HepG2 (cell line): ENCODE results near the gene FLYWCH1. TPM values are rescaled to one million over a fixed set of nuclear protein-coding genes. Genes with fewer than 3 reads are reported as not detected.

ENCODE experiments used
- ASH2L ChIP-seq: fragments of 300-600, 200-600 bp; sonication (generic); IDR thresholded peaks from 2 replicates; pipeline ENCODE4 v1.7.0; 2017; ENCODE audit warnings: low read depth, mild to moderate bottlenecking, moderate library complexity, mixed read lengths, low read length; ENCODE audit not compliant: insufficient read length
- ATRX ChIP-seq: sonication (generic); formaldehyde crosslinking; IDR thresholded peaks from 2 replicates; pipeline ENCODE4 v1.4.0; 2020; ENCODE audit warnings: missing genetic modification reagents, borderline replicate concordance
- BCL6 ChIP-seq: IDR thresholded peaks from 2 replicates; pipeline ENCODE4 v1.6.1; 2016; ENCODE audit warnings: missing genetic modification reagents, missing compliant biosample characterization
- HDAC1 ChIP-seq: sonication (generic); formaldehyde crosslinking; IDR thresholded peaks from 2 replicates; pipeline ENCODE4 v1.5.1; 2020; ENCODE audit warnings: mild to moderate bottlenecking, missing genetic modification reagents
- HDAC6 ChIP-seq: fragments of 200-600 bp; sonication (generic); IDR thresholded peaks from 2 replicates; pipeline ENCODE4 v1.7.0; 2017; ENCODE audit warnings: mild to moderate bottlenecking, antibody characterized with exemption, low read length, low read depth
- JUND ChIP-seq: sonication (generic); formaldehyde crosslinking; IDR thresholded peaks from 2 replicates; pipeline ENCODE4 v1.8.0; 2022; ENCODE audit warnings: mild to moderate bottlenecking, missing genetic modification reagents
- MXI1 ChIP-seq: IDR thresholded peaks from 3 replicates; pipeline ENCODE4 v1.6.1; 2012; ENCODE audit warnings: low read depth, low read length, inconsistent platforms, borderline replicate concordance
- NCOA1 ChIP-seq: sonication (generic); formaldehyde crosslinking; IDR thresholded peaks from 2 replicates; pipeline ENCODE4 v1.9.0; 2021; ENCODE audit warnings: missing genetic modification reagents
- NCOA2 ChIP-seq: sonication (generic); formaldehyde crosslinking; IDR thresholded peaks from 2 replicates; pipeline ENCODE4 v1.8.0; 2022; ENCODE audit warnings: inconsistent platforms
- PATZ1 ChIP-seq: sonication (generic); formaldehyde crosslinking; IDR thresholded peaks from 2 replicates; pipeline ENCODE4 v1.4.0; 2020; ENCODE audit warnings: missing genetic modification reagents
- PHF20 ChIP-seq: sonication (generic); formaldehyde crosslinking; IDR thresholded peaks from 2 replicates; pipeline ENCODE4 v1.5.0; 2020; ENCODE audit warnings: mild to moderate bottlenecking, missing genetic modification reagents
- RFX5 ChIP-seq: IDR thresholded peaks from 2 replicates; pipeline ENCODE4 v1.6.1; 2011; ENCODE audit warnings: low read depth, low read length, improper control_type of control experiment
- RXRA ChIP-seq: sonication (generic); formaldehyde crosslinking; IDR thresholded peaks from 2 replicates; pipeline ENCODE4 v1.5.1; 2020; ENCODE audit warnings: missing genetic modification reagents
- TGIF2 ChIP-seq: IDR thresholded peaks from 2 replicates; pipeline ENCODE4 v1.6.1; 2016; ENCODE audit warnings: control low read depth, missing compliant biosample characterization
- THAP11 ChIP-seq: IDR thresholded peaks from 2 replicates; pipeline ENCODE4 v1.6.1; 2016; ENCODE audit warnings: missing biosample characterization, missing genetic modification reagents
- ZNF136 ChIP-seq: sonication (generic); formaldehyde crosslinking; IDR thresholded peaks from 2 replicates; pipeline ENCODE4 v1.8.1; 2022; ENCODE audit warnings: low read depth, mild to moderate bottlenecking, moderate library complexity, missing genetic modification reagents
- ZNF484 ChIP-seq: sonication (generic); formaldehyde crosslinking; IDR thresholded peaks from 2 replicates; pipeline ENCODE4 v1.5.1; 2020; ENCODE audit warnings: mild to moderate bottlenecking, low read depth, missing genetic modification reagents, borderline replicate concordance
- ZNF580 ChIP-seq: IDR thresholded peaks from 2 replicates; pipeline ENCODE4 v1.6.1; 2016; ENCODE audit warnings: low read depth, borderline replicate concordance
- ZNF639 ChIP-seq: conservative IDR thresholded peaks from 2 replicates; pipeline ENCODE4 v1.6.1; 2018; ENCODE audit warnings: missing genetic modification reagents
- ZNF687 ChIP-seq: sonication (generic); formaldehyde crosslinking; IDR thresholded peaks from 2 replicates; pipeline ENCODE4 v1.5.1; 2020; ENCODE audit warnings: mild to moderate bottlenecking, missing genetic modification reagents, moderate library complexity
- ZNF773 ChIP-seq: sonication (generic); formaldehyde crosslinking; IDR thresholded peaks from 2 replicates; pipeline ENCODE4 v1.4.0; 2020; ENCODE audit warnings: missing genetic modification reagents, borderline replicate concordance
- ZNF839 ChIP-seq: sonication (generic); formaldehyde crosslinking; IDR thresholded peaks from 2 replicates; pipeline ENCODE4 v1.4.0; 2020; ENCODE audit warnings: missing genetic modification reagents, mild to moderate bottlenecking, borderline replicate concordance
- polyA plus RNA-seq, 8 experiments: library from polyadenylated mRNA; depleted of rRNA in 3 of 8; stranded (reverse) in 7 of 8; unstranded in 1 of 8; fragments of >200 nt; fragmentation: Illumina TruSeq in 4 of 8; extraction: Trizol in 4 of 8; gene quantifications; 2 replicates each; pipeline versions ENCODE4 v1.2.1 to v1.2.3, GENCODE V29; 2011 to 2016; ENCODE audit warnings: low read depth in 4 of 8, missing spikeins in 1 of 8, mixed read lengths in 1 of 8; ENCODE audit not compliant: insufficient read depth in 1 of 8
- total RNA-seq, 5 experiments: library from RNA; depleted of rRNA; stranded (reverse); fragments of >200 nt; fragmentation: Illumina TruSeq; extraction: Trizol; gene quantifications; 2 replicates each; pipeline ENCODE4 v1.2.3, GENCODE V29; 2016; ENCODE audit warnings: low read depth in 1 of 5

FLYWCH1 gene
- total and polyA plus RNA-seq, 2 of the 13 experiments (the other 11 are each of a cell fraction or from before 2014, with no cell fraction given) = 7.3 to 12.4 TPM

- TF ChIP-seq ZNF687 (CRISPR knock-in tag) (peak; percentile 77), MXI1 (peak; percentile 72; the same call in 1 of the 3 replicates), ZNF773 (no peak), ZNF484 (CRISPR knock-in tag) (no peak), RXRA (CRISPR knock-in tag) (peak; percentile 35; the same call in 1 of the 2 replicates), RFX5 (peak; percentile 82; the same call in 1 of the 2 replicates), ZNF580 (CRISPR knock-in tag) (peak; percentile 35; the same call in 1 of the 2 replicates), NCOA2 (CRISPR knock-in tag) (peak; percentile 34; the same call in 1 of the 2 replicates), PHF20 (CRISPR knock-in tag) (no peak), BCL6 (CRISPR knock-in tag) (peak; percentile 54), PATZ1 (CRISPR knock-in tag) (peak; percentile 37; the same call in 1 of the 2 replicates), TGIF2 (0 out of 2 replicates have a peak, but pooled peaks have one; percentile 43), ZNF136 (no peak), ASH2L (peak; percentile 93), HDAC6 (no peak), ZNF839 (0 out of 2 replicates have a peak, but pooled peaks have one; percentile 16), NCOA1 (CRISPR knock-in tag) (no peak), ZNF639 (no peak), HDAC1 (CRISPR knock-in tag) (peak; percentile 56; the same call in 1 of the 2 replicates), THAP11 (CRISPR knock-in tag) (0 out of 2 replicates have a peak, but pooled peaks have one; percentile 39), ATRX (no peak), JUND (no peak)
Measured at GRCh38 chr16:2898831-2899563, 12.7 kb upstream of the FLYWCH1 start (continued).
